ENCODE data around the gene MYO7B. TPM values are rescaled to one million over a fixed set of nuclear protein-coding genes. Genes with fewer than 3 reads are reported as not detected.

MYO7B gene
- total and polyA plus RNA-seq, 7 donors = 0.28 to 0.61 (median 0.49) TPM

- no peak for DNase-seq
- H3K36me3 ChIP-seq (ENCODE audit: insufficient read depth in 1 of 2, low read depth in 1 of 2) = no peaks in the 10 kb centered on the region
- intact Hi-C loops (cut with DNase I) = no loop called here
- no peak overlapping the region for H3K4me3 ChIP-seq
- no peak overlapping the region for H3K27ac ChIP-seq
- no peak for ATAC-seq
- H3K4me1 ChIP-seq = no peaks in the 10 kb centered on the region
- no peaks in the 10 kb centered on the region for H3K9me3 ChIP-seq
- WGBS, 3 donors = 91 to 94% (median 91%) methylated on average over 21 of the region's 21 CpGs
- TF ChIP-seq, protein P1, sequence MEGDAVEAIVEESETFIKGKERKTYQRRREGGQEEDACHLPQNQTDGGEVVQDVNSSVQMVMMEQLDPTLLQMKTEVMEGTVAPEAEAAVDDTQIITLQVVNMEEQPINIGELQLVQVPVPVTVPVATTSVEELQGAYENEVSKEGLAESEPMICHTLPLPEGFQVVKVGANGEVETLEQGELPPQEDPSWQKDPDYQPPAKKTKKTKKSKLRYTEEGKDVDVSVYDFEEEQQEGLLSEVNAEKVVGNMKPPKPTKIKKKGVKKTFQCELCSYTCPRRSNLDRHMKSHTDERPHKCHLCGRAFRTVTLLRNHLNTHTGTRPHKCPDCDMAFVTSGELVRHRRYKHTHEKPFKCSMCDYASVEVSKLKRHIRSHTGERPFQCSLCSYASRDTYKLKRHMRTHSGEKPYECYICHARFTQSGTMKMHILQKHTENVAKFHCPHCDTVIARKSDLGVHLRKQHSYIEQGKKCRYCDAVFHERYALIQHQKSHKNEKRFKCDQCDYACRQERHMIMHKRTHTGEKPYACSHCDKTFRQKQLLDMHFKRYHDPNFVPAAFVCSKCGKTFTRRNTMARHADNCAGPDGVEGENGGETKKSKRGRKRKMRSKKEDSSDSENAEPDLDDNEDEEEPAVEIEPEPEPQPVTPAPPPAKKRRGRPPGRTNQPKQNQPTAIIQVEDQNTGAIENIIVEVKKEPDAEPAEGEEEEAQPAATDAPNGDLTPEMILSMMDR (IDR thresholded peaks at IDR 0.05) = no peak
- H3K27me3 ChIP-seq (ENCODE audit: insufficient read depth in 3 of 3, low read length in 2 of 3) = no peaks in the 10 kb centered on the region
These were observed 87.3 kb downstream of the MYO7B start for GRCh38 chr2:127622561-127623387.

DNA sequence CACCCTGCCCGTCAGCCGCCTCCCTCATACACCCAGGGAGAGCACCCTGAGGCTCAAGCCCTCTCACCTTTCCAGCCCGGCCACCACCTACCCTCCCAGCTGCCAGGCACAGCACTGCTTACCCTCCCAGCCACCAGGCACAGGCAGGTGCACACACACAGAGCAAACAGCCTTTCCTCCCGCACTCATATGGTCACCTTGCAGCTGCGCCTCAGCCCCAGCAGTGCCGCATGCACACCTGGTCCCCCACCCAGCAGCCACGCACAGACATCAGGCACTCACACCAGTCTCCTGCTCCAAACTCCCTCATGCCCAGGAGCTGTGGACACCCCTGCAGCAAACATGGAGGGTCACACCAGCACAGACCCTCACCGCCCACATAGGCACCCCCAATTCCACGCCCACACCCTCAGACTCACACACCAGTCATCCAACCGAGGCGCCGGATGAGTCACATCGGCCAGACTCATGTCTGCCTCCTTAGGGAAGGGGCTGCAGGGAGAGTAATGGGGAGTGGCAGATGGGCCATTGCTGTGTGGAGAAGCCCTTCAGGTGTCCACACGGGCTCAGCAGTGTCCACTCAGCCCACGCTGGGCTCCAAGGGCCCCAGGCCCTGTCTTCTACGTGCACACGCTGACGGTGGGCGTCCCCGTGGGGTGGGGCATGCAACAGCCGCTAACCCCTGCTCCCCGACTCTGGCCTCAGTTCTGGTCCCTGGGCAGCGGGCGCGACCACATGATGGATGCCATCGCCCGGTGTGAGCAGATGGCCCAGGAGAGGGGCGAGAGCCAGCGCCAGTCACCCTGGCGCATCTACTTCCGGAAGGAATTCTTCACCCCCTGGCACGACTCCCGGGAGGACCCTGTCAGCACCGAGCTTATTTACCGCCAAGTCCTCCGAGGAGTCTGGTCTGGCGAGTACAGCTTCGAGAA lies 88.2 kb downstream of the MYO7B start:
- Histone ChIP-seq H3K4me3 (no peak overlapping the region), H3K27me3 (ENCODE audit: insufficient read depth in 3 of 3, low read length in 2 of 3) (no peaks in the 10 kb centered on the region), H3K9me3 (no peaks in the 10 kb centered on the region), H3K27ac (no peak overlapping the region), H3K4me1 (no peaks in the 10 kb centered on the region), H3K36me3 (ENCODE audit: insufficient read depth in 1 of 2, low read depth in 1 of 2) (no peaks in the 10 kb centered on the region)
- intact Hi-C loops (cut with DNase I) = no loop called here
- TF ChIP-seq, protein P1 (IDR thresholded peaks at IDR 0.05) = no peak
- WGBS, 3 donors = 90 to 92% (median 90%) methylated on average over 38 of the region's 38 CpGs
- ATAC-seq (no peak), DNase-seq (peak in 1 of 2 donors; percentile 45)

DNA sequence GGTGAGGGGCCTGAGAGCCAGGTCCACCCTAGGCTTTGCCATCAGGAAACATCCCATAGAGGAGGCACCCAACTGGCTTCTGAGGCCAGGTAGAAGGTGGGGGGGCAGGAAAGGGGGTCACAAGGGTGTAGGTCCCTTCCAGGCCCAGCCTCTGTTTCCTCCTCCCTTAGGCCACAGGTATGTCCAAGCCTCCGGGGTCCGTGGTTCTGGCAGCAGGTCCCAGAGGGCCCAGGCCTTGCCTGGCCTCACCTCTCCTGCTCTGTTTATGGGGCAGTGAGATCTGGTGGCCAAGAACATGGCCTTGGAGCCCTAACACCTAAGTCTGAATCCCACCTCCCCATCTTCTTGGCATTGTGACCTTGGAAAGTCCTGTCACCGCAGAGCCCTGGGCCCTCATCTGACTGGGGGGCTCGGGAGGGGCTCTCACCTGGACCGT lies 88.9 kb downstream of the MYO7B start:
- Histone ChIP-seq H3K4me1 (no peaks in the 10 kb centered on the region), H3K9me3 (no peaks in the 10 kb centered on the region), H3K36me3 (ENCODE audit: insufficient read depth in 1 of 2, low read depth in 1 of 2) (no peaks in the 10 kb centered on the region), H3K4me3 (no peak overlapping the region), H3K27me3 (ENCODE audit: insufficient read depth in 3 of 3, low read length in 2 of 3) (no peaks in the 10 kb centered on the region), H3K27ac (no peak overlapping the region)
- DNase-seq = no peak
- WGBS, 3 donors = 88 to 90% (median 89%) methylated on average over 5 of the region's 5 CpGs
- intact Hi-C loops (cut with DNase I) = no loop called here
- TF ChIP-seq, protein P1 (IDR thresholded peaks at IDR 0.05) = no peak
- ATAC-seq = no peak

GRCh38 chr2:127624756-127625571 lies 89.5 kb downstream of the MYO7B start:
- ATAC-seq (peak in 1 of 4 donors; percentile 7), DNase-seq (peak in 1 of 2 donors; percentile 48)
- intact Hi-C loops (cut with DNase I) = no loop called here
- Histone ChIP-seq H3K36me3 (ENCODE audit: insufficient read depth in 1 of 2, low read depth in 1 of 2) (no peaks in the 10 kb centered on the region), H3K9me3 (no peaks in the 10 kb centered on the region), H3K27me3 (ENCODE audit: insufficient read depth in 3 of 3, low read length in 2 of 3) (no peaks in the 10 kb centered on the region), H3K4me3 (no peak overlapping the region), H3K4me1 (no peaks in the 10 kb centered on the region), H3K27ac (no peak overlapping the region)
- 83 to 87% (median 83%) methylated on average over 21 to 23 of the region's 23 CpGs for WGBS, 3 donors
- TF ChIP-seq, protein P1 (IDR thresholded peaks at IDR 0.05) = no peak

All from psoas muscle (tissue), 8 donors.